Chondrocyte (in vitro differentiated cells): ENCODE data around the gene PKDREJ. TPM values are rescaled to one million over a fixed set of nuclear protein-coding genes. Genes with fewer than 3 reads are reported as not detected.

Source experiments
- DNase-seq: peaks from one replicate; pipeline ENCODE4 v3.0.0; 2021; ENCODE audit warnings: mixed read lengths, low spot score
- H3K27ac Mint-ChIP-seq: one replicate; pipeline ENCODE4 v1.8.0; 2021; ENCODE audit warnings: mild to moderate bottlenecking, moderate library complexity, mixed read lengths; ENCODE audit not compliant: unreplicated experiment
- H3K27me3 Mint-ChIP-seq: 2 replicates; pipeline ENCODE4 v1.8.0; 2021; ENCODE audit warnings: low read depth, mixed read lengths
- H3K36me3 Mint-ChIP-seq: 2 replicates; pipeline ENCODE4 v1.8.0; 2021; ENCODE audit warnings: low read depth, mixed read lengths
- H3K4me1 Mint-ChIP-seq: 2 replicates; pipeline ENCODE4 v1.8.0; 2021; ENCODE audit warnings: low read depth, mild to moderate bottlenecking, mixed read lengths
- H3K4me3 Mint-ChIP-seq: one replicate; pipeline ENCODE4 v1.8.0; 2021; ENCODE audit warnings: mild to moderate bottlenecking, moderate library complexity, mixed read lengths; ENCODE audit not compliant: unreplicated experiment
- H3K9me3 Mint-ChIP-seq: 2 replicates; pipeline ENCODE4 v1.8.0; 2021; ENCODE audit warnings: low read depth, mixed read lengths
- CTCF ChIP-seq: fragments of 200-600 bp; sonication (generic); IDR thresholded peaks from 2 replicates; pipeline ENCODE4 v1.5.0; 2021; ENCODE audit warnings: antibody characterized with exemption, mild to moderate bottlenecking, moderate library complexity
- total RNA-seq: library from RNA; stranded (reverse); gene quantifications from 3 replicates; pipeline ENCODE4 v1.2.1, GENCODE V29; 2021

Gene PKDREJ
- total RNA-seq, 1 donor from 2014 or later: 0.07 TPM

DNA sequence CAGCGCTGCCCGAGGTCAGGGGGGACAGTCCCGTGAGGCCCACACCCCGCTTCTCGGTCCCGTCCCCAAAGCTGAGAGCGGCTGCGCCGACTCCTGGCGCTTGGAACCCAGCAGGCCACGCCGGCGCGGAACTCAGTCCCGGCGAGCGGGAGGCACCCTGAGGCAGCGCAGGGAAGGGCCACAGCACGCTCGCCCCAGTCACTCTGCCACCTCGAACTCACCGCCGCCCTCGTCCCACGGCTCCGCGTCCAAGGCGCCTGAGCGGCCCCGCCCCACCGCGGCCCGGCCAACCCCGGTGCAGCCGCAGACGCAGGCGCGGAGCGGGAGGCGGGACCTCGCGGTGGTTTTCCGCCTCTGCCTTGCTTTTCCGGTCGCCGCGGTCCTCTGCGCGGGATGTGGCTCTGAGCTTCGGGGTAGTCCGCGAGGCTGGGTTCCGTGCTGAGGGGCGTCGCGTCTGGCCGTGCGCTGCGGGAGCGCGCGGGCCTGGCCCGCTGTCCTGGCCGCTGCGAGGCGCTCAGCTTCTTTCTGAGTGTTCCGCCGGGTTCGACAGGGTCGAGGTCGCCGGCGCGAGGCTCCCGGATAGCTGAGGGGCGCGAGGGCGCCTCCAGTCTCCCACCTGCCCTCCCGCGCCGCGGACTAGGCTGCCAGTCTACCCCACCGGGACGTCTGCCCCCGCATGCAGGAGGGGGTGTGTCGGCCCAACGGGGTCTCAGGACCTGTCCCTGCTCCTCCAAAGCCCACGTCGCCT is 12.9 kb downstream of the PKDREJ start, which contains the start of gene CDPF1:
TSS of gene CDPF1 (minus strand) at position 259 of the 748 bp plus-strand sequence. CDS start 2,009 bp downstream, outside the sequence.
- Mint-ChIP-seq H3K27me3 (no peaks in the 10 kb centered on the region), H3K4me3 (peak within 1 kb of the TSS; percentile 71), H3K36me3 (no peaks in the 10 kb centered on the region), H3K4me1 (peaks cover 19% of the 10 kb centered on the region), H3K27ac (no peak within 1 kb of the TSS), H3K9me3 (no peaks in the 10 kb centered on the region)
- DNase-seq: no peak
- TF ChIP-seq CTCF: peak; percentile 33

- H3K36me3 Mint-ChIP-seq: no peaks in the 10 kb centered on the region
- TF ChIP-seq CTCF: no peak
- H3K27ac Mint-ChIP-seq: no peak overlapping the region
- no peaks in the 10 kb centered on the region for H3K27me3 Mint-ChIP-seq
- peaks cover 19% of the 10 kb centered on the region for H3K4me1 Mint-ChIP-seq
- DNase-seq: no peak
- no peak overlapping the region for H3K4me3 Mint-ChIP-seq
- H3K9me3 Mint-ChIP-seq: no peaks in the 10 kb centered on the region
These were observed 15.6 kb downstream of the PKDREJ start for GRCh38 chr22:46247443-46247975.

DNA sequence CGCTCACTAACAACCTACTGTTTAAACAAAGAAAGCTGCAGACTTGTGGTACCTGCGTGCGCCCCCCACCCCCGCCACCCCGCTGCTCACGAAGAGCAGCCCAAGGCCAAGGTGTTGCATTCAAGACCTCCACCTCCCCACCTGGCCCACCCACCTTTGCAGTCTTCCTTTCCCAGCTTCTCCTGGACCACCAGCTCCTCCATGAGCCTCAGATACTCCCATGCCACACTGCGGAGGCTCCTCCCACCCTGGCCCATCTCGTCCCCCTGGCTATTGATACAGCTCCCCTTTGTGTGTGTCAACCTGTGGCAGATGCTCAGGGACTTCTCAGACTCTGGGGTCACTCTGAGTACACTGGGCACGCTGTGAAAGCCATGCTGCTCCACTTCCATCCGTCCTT is 17.0 kb downstream of the PKDREJ start:
- no peak overlapping the region for H3K4me3 Mint-ChIP-seq
- no peak for TF ChIP-seq CTCF
- H3K27me3 Mint-ChIP-seq: no peaks in the 10 kb centered on the region
- no peak overlapping the region for H3K27ac Mint-ChIP-seq
- no peak for DNase-seq
- peaks cover 16% of the 10 kb centered on the region for H3K4me1 Mint-ChIP-seq
- no peaks in the 10 kb centered on the region for H3K36me3 Mint-ChIP-seq
- H3K9me3 Mint-ChIP-seq: no peaks in the 10 kb centered on the region

DNA sequence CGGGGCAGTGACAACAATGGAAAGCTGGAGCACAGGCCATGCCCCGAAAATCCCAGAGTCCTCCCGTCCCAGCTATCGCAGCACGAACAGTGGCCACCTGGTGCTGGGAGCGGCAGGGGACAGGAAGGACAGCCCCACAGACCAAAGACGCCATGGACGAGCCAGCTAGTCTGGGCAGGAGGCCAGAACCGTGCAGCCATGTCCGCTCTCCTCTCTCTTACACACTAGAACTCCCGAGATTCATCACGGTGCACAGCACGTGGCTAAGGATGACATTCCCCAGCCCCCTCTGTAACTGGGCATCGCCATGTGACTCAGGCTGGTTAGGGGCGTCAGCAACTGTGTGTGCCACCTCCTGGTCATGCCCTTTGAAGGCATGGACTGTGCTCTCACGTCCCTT is 17.6 kb downstream of the PKDREJ start:
- TF ChIP-seq CTCF: no peak
- H3K27me3 Mint-ChIP-seq: no peaks in the 10 kb centered on the region
- no peak overlapping the region for H3K27ac Mint-ChIP-seq
- H3K4me1 Mint-ChIP-seq: peaks cover 13% of the 10 kb centered on the region
- DNase-seq: no peak
- no peaks in the 10 kb centered on the region for H3K36me3 Mint-ChIP-seq
- no peaks in the 10 kb centered on the region for H3K9me3 Mint-ChIP-seq
- H3K4me3 Mint-ChIP-seq: no peak overlapping the region

DNA sequence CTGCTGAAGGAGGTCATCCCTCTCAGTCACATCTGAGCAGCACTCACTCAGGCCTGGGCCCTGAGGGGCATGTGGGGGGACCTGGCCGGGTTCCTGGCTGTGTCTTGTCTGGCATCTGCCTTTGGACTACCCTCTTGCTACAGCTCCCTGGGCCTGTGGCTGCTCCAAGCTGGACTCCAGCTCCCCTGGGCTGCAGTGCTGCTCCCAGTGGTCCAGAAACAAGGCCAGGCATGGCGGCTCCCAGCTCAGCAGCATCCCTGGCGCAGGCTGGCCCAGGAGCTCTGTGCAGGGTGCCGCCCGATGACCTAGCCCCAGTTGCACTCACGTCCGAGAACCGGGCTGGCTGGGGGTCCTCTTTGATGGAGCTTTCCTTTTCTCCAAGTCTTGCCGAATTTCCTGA is 18.4 kb downstream of the PKDREJ start:
- no peaks in the 10 kb centered on the region for H3K27me3 Mint-ChIP-seq
- H3K4me3 Mint-ChIP-seq: no peak overlapping the region
- H3K4me1 Mint-ChIP-seq: peaks cover 13% of the 10 kb centered on the region
- no peaks in the 10 kb centered on the region for H3K9me3 Mint-ChIP-seq
- H3K36me3 Mint-ChIP-seq: peaks cover 2% of the 10 kb centered on the region
- no peak overlapping the region for H3K27ac Mint-ChIP-seq
- DNase-seq: no peak
- no peak for TF ChIP-seq CTCF
